Skeletal muscle tissue (tissue), 4 donors: ENCODE results near the gene ALX4. TPM values are rescaled to one million over a fixed set of nuclear protein-coding genes. Genes with fewer than 3 reads are reported as not detected.

Experiments
- H3K27ac ChIP-seq: one replicate; pipeline ENCODE4 v1.7.0; 2013; ENCODE audit warnings: mild to moderate bottlenecking, low read depth, low read length, inconsistent platforms
- H3K27me3 ChIP-seq, 3 donors: one replicate each; pipeline ENCODE4 v1.7.0; 2013; ENCODE audit warnings: low read length in 3 of 3; ENCODE audit not compliant: control insufficient read depth in 3 of 3, insufficient read depth in 3 of 3
- H3K36me3 ChIP-seq, 3 donors: one replicate each; pipeline ENCODE4 v1.7.0; 2013; ENCODE audit warnings: low read length in 3 of 3; ENCODE audit not compliant: control insufficient read depth in 3 of 3, insufficient read depth in 3 of 3
- H3K4me1 ChIP-seq, 3 donors: one replicate each; pipeline ENCODE4 v1.7.0; 2013; ENCODE audit warnings: low read length in 3 of 3, mild to moderate bottlenecking in 3 of 3; ENCODE audit not compliant: control insufficient read depth in 3 of 3, insufficient read depth in 3 of 3
- H3K4me3 ChIP-seq, 3 donors: one replicate each; pipeline ENCODE4 v1.7.0; 2013; ENCODE audit warnings: low read length in 3 of 3
- H3K9ac ChIP-seq, 3 donors: one replicate each; pipeline ENCODE4 v1.7.0; 2013; ENCODE audit warnings: low read length in 3 of 3, mild to moderate bottlenecking in 3 of 3, moderate library complexity in 2 of 3, low read depth in 1 of 3
- H3K9me3 ChIP-seq, 3 donors: one replicate each; pipeline ENCODE4 v1.7.0; 2013; ENCODE audit warnings: low read length in 3 of 3; ENCODE audit not compliant: control insufficient read depth in 3 of 3
- total RNA-seq: library from RNA; depleted of rRNA; stranded (reverse); fragments of >200 nt; gene quantifications from one replicate; pipeline ENCODE4 v1.2.3, GENCODE V29; 2014
- donor health status: Osteomylitis.

Gene ALX4
- total RNA-seq, 1 donor from 2014 or later: 2.1 TPM

GRCh38 chr11:44318369-44318768 lies 8.4 kb upstream of the ALX4 start:
- Histone ChIP-seq H3K4me1 (peaks cover 25 to 27% (median 26%) of the 10 kb centered on the region in 3 donors), H3K9me3 (no peaks in the 10 kb centered on the region), H3K9ac (no peak overlapping the region), H3K27me3 (peaks cover 95 to 98% (median 96%) of the 10 kb centered on the region in 3 donors), H3K36me3 (no peaks in the 10 kb centered on the region), H3K4me3 (no peak overlapping the region), H3K27ac (no peak overlapping the region)

- no peaks in the 10 kb centered on the region for H3K36me3 ChIP-seq
- H3K27ac ChIP-seq: no peak overlapping the region
- peaks cover 25 to 27% (median 26%) of the 10 kb centered on the region in 3 donors for H3K4me1 ChIP-seq
- H3K27me3 ChIP-seq: peaks cover 96 to 97% (median 96%) of the 10 kb centered on the region in 3 donors
- H3K9me3 ChIP-seq: no peaks in the 10 kb centered on the region
- H3K9ac ChIP-seq: peak overlapping the region in 2 of 3 donors; percentile 32 to 57
- peak overlapping the region; percentile 49 to 65 (median 58) for H3K4me3 ChIP-seq
Measured at GRCh38 chr11:44316659-44317240, 6.8 kb upstream of the ALX4 start.

GRCh38 chr11:44315947-44316658 lies 6.2 kb upstream of the ALX4 start:
- no peaks in the 10 kb centered on the region for H3K9me3 ChIP-seq
- H3K4me1 ChIP-seq: peaks cover 25 to 27% (median 26%) of the 10 kb centered on the region in 3 donors
- peaks cover 96 to 97% (median 96%) of the 10 kb centered on the region in 3 donors for H3K27me3 ChIP-seq
- no peaks in the 10 kb centered on the region for H3K36me3 ChIP-seq
- H3K4me3 ChIP-seq: peak overlapping the region; percentile 49 to 65 (median 58)
- no peak overlapping the region for H3K27ac ChIP-seq
- H3K9ac ChIP-seq: peak overlapping the region in 1 of 3 donors; percentile 57

GRCh38 chr11:44314733-44315132 lies 4.8 kb upstream of the ALX4 start:
- no peak overlapping the region for H3K4me3 ChIP-seq
- H3K9me3 ChIP-seq: no peaks in the 10 kb centered on the region
- no peak overlapping the region for H3K27ac ChIP-seq
- no peak overlapping the region for H3K9ac ChIP-seq
- peaks cover 28 to 31% (median 28%) of the 10 kb centered on the region in 3 donors for H3K4me1 ChIP-seq
- H3K36me3 ChIP-seq: no peaks in the 10 kb centered on the region
- H3K27me3 ChIP-seq: peaks cover 91 to 96% (median 94%) of the 10 kb centered on the region in 3 donors

GRCh38 chr11:44313761-44314489 lies 4.0 kb upstream of the ALX4 start:
- Histone ChIP-seq H3K27me3 (peaks cover 87 to 95% (median 93%) of the 10 kb centered on the region in 3 donors), H3K4me1 (peaks cover 27 to 30% (median 29%) of the 10 kb centered on the region in 3 donors), H3K9me3 (no peaks in the 10 kb centered on the region), H3K36me3 (no peaks in the 10 kb centered on the region), H3K4me3 (no peak overlapping the region), H3K9ac (no peak overlapping the region), H3K27ac (no peak overlapping the region)

GRCh38 chr11:44312876-44313275 lies 2.9 kb upstream of the ALX4 start:
- Histone ChIP-seq H3K4me3 (no peak overlapping the region), H3K27me3 (peaks cover 87 to 95% (median 93%) of the 10 kb centered on the region in 3 donors), H3K36me3 (no peaks in the 10 kb centered on the region), H3K9ac (no peak overlapping the region), H3K9me3 (no peaks in the 10 kb centered on the region), H3K27ac (no peak overlapping the region), H3K4me1 (peaks cover 27 to 30% (median 29%) of the 10 kb centered on the region in 3 donors)

GRCh38 chr11:44311339-44312261 lies 1.7 kb upstream of the ALX4 start:
- H3K4me1 ChIP-seq: peaks cover 21% of the 10 kb centered on the region in 3 donors
- H3K9ac ChIP-seq: no peak overlapping the region
- no peak overlapping the region for H3K4me3 ChIP-seq
- H3K27ac ChIP-seq: no peak overlapping the region
- H3K9me3 ChIP-seq: no peaks in the 10 kb centered on the region
- H3K27me3 ChIP-seq: peaks cover 86 to 95% (median 93%) of the 10 kb centered on the region in 3 donors
- no peaks in the 10 kb centered on the region for H3K36me3 ChIP-seq

GRCh38 chr11:44310463-44311272 lies 729 bp upstream of the ALX4 start:
- no peak overlapping the region for H3K9ac ChIP-seq
- H3K27ac ChIP-seq: no peak overlapping the region
- peaks cover 13 to 18% (median 14%) of the 10 kb centered on the region in 3 donors for H3K4me1 ChIP-seq
- peaks cover 86 to 95% (median 93%) of the 10 kb centered on the region in 3 donors for H3K27me3 ChIP-seq
- no peaks in the 10 kb centered on the region for H3K9me3 ChIP-seq
- peak overlapping the region; percentile 19 to 48 (median 22) for H3K4me3 ChIP-seq
- H3K36me3 ChIP-seq: no peaks in the 10 kb centered on the region

GRCh38 chr11:44310206-44310462 lies 195 bp upstream of the ALX4 start:
- peak overlapping the region; percentile 51 to 67 (median 54) for H3K4me3 ChIP-seq
- no peak overlapping the region for H3K27ac ChIP-seq
- H3K4me1 ChIP-seq: peaks cover 10 to 21% (median 14%) of the 10 kb centered on the region in 3 donors
- no peaks in the 10 kb centered on the region for H3K9me3 ChIP-seq
- no peak overlapping the region for H3K9ac ChIP-seq
- peaks cover 85 to 95% (median 93%) of the 10 kb centered on the region in 3 donors for H3K27me3 ChIP-seq
- no peaks in the 10 kb centered on the region for H3K36me3 ChIP-seq
